A172 (cell line): ENCODE results near the gene HNRNPK. TPM values are rescaled to one million over a fixed set of nuclear protein-coding genes. Genes with fewer than 3 reads are reported as not detected.

ENCODE experiments used
- DNase-seq: peaks from one replicate; pipeline ENCODE4 v3.0.0-alpha.2; 2015; ENCODE audit warnings: low spot score
- total RNA-seq: library from RNA; depleted of rRNA; stranded (reverse); fragments of >200 nt; shearing (Covaris generic); gene quantifications from 2 replicates; pipeline ENCODE4 v1.2.3, GENCODE V29; 2014; rRNA removed

HNRNPK gene
- total RNA-seq, 1 experiment from 2014 or later = 694 TPM

GRCh38 chr9:83934569-83935275, 45.3 kb downstream of the HNRNPK start:
- DNase-seq = peak; percentile 54

- DNase-seq = no peak
Measured at GRCh38 chr9:83933790-83934189, 46.2 kb downstream of the HNRNPK start.

- no peak for DNase-seq
Measured at GRCh38 chr9:83932851-83933250, 47.2 kb downstream of the HNRNPK start.

GRCh38 chr9:83932011-83932410, 48.0 kb downstream of the HNRNPK start:
- DNase-seq = no peak

- no peak for DNase-seq
Measured at GRCh38 chr9:83930881-83931280, 49.1 kb downstream of the HNRNPK start.

GRCh38 chr9:83927591-83927990, 52.4 kb downstream of the HNRNPK start:
- DNase-seq = no peak

- peak; percentile 96 for DNase-seq
Measured at GRCh38 chr9:83920927-83921707, 58.9 kb downstream of the HNRNPK start, which contains the start of gene KIF27. Gene KIF27, minus strand, starts transcription at chr9:83921432. Its CDS starts 5,841 bp downstream, at chr9:83915591.

GRCh38 chr9:83920469-83920926, 59.5 kb downstream of the HNRNPK start:
- peak; percentile 39 for DNase-seq

GRCh38 chr9:83919111-83919510, 60.9 kb downstream of the HNRNPK start:
- DNase-seq = no peak

Other genes with a start within 250 kb of the HNRNPK start
- gene GKAP1, start 162.4 kb downstream of the HNRNPK start, total RNA-seq = 5.7 and 10.3 TPM in 2 replicates
- 3.1 and 3.3 TPM in 2 replicates for gene KIF27, start 58.8 kb downstream of the HNRNPK start, total RNA-seq
- gene RMI1, start 590 bp upstream of the HNRNPK start, total RNA-seq = 16.3 and 18.7 TPM in 2 replicates